Osteocyte (in vitro differentiated cells): ENCODE results near the gene N4BP3. TPM values are rescaled to one million over a fixed set of nuclear protein-coding genes. Genes with fewer than 3 reads are reported as not detected.
"Not testable (repeated sequence)": the region's sequence is repeated elsewhere in the genome, so short reads cannot be mapped to it uniquely, and the experiment has no call there.

Source experiments
- DNase-seq: peaks from one replicate; pipeline ENCODE4 v3.0.0; 2021; ENCODE audit warnings: mixed read lengths; ENCODE audit not compliant: unreplicated experiment; ENCODE audit errors: extremely low spot score
- H3K27ac Mint-ChIP-seq: one replicate; pipeline ENCODE4 v1.8.0; 2021; ENCODE audit warnings: mild to moderate bottlenecking, mixed read lengths; ENCODE audit not compliant: unreplicated experiment
- H3K27me3 Mint-ChIP-seq: one replicate; pipeline ENCODE4 v1.8.0; 2021; ENCODE audit warnings: mixed read lengths; ENCODE audit not compliant: unreplicated experiment
- H3K36me3 Mint-ChIP-seq: one replicate; pipeline ENCODE4 v1.8.0; 2021; ENCODE audit warnings: mixed read lengths; ENCODE audit not compliant: unreplicated experiment
- H3K4me1 Mint-ChIP-seq: one replicate; pipeline ENCODE4 v1.8.0; 2021; ENCODE audit warnings: mixed read lengths; ENCODE audit not compliant: unreplicated experiment
- H3K4me3 Mint-ChIP-seq: one replicate; pipeline ENCODE4 v1.8.0; 2021; ENCODE audit warnings: mild to moderate bottlenecking, moderate library complexity, mixed read lengths; ENCODE audit not compliant: unreplicated experiment
- H3K9me3 Mint-ChIP-seq: one replicate; pipeline ENCODE4 v1.8.0; 2021; ENCODE audit warnings: mixed read lengths; ENCODE audit not compliant: unreplicated experiment
- total RNA-seq: library from RNA; stranded (reverse); gene quantifications from 2 replicates; pipeline ENCODE4 v1.2.1, GENCODE V29; 2021
- TF ChIP-seq, protein P1 (sequence below): fragments of 200-600 bp; sonication (generic); IDR thresholded peaks from 2 replicates; pipeline ENCODE4 v1.5.0; 2021; ENCODE audit warnings: antibody characterized with exemption, mild to moderate bottlenecking, moderate library complexity

N4BP3 gene
- total RNA-seq, 1 donor from 2014 or later, result 0.64 TPM

DNA sequence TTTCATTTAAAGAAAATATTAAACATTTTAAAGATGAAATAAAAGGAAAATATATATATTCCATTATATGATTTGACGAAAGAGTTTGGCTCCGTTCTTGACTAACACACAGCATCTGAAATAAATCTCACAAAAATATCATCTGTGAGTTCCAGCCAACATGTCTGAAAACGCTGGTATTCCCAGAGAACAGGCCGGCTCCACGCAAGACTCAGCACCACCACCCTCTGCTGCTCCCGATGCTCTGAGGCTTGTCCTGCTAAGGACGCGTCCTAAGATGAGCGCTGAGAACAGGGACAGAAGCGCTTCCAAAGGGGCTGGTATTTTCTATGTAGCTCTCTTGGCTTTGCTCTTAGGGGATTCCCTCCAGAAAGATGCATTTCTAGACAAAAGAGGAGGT is 40.6 kb upstream of the N4BP3 start:
- H3K9me3 Mint-ChIP-seq, result no peaks in the 10 kb centered on the region
- H3K27me3 Mint-ChIP-seq, result peaks cover 20% of the 10 kb centered on the region
- no peak overlapping the region for H3K27ac Mint-ChIP-seq
- no peaks in the 10 kb centered on the region for H3K4me1 Mint-ChIP-seq
- no peak for DNase-seq
- no peaks in the 10 kb centered on the region for H3K36me3 Mint-ChIP-seq
- TF ChIP-seq, protein P1, sequence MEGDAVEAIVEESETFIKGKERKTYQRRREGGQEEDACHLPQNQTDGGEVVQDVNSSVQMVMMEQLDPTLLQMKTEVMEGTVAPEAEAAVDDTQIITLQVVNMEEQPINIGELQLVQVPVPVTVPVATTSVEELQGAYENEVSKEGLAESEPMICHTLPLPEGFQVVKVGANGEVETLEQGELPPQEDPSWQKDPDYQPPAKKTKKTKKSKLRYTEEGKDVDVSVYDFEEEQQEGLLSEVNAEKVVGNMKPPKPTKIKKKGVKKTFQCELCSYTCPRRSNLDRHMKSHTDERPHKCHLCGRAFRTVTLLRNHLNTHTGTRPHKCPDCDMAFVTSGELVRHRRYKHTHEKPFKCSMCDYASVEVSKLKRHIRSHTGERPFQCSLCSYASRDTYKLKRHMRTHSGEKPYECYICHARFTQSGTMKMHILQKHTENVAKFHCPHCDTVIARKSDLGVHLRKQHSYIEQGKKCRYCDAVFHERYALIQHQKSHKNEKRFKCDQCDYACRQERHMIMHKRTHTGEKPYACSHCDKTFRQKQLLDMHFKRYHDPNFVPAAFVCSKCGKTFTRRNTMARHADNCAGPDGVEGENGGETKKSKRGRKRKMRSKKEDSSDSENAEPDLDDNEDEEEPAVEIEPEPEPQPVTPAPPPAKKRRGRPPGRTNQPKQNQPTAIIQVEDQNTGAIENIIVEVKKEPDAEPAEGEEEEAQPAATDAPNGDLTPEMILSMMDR, result no peak
- no peak overlapping the region for H3K4me3 Mint-ChIP-seq

DNA sequence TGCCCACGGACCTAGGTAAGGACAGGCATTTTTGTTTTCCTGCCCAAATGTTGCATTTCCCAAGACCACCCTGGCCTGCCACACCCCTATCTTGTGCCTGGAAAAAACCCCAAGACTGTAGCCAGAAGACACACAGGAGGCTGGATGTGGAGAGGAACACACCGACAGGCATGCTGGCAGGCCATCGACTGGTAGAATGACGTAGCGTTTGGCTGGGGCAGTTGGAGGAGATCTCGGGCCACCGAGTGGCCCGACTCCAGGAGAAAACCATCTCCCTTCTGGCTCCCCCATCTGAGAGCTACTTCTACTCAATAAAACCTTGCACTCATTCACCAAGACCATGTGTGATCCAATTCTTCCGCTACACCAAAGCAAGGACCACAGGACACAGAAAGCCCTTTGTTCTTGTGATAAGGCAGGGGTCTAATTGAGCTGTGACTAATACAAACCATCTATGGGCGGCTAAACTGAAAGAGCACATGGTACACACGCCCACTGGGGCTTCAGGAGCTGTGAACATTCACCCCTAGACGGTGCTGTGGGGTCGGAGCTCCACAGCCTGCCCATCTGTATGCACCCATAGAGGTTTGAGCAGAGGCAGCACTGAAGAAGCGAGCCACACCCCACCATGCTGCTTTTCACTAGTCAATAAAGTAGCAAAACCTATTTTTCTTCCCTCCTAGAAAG is 38.9 kb upstream of the N4BP3 start:
- H3K9me3 Mint-ChIP-seq, result no peaks in the 10 kb centered on the region
- no peak overlapping the region for H3K4me3 Mint-ChIP-seq
- H3K27me3 Mint-ChIP-seq, result peaks cover 14% of the 10 kb centered on the region
- H3K27ac Mint-ChIP-seq, result no peak overlapping the region
- H3K36me3 Mint-ChIP-seq, result no peaks in the 10 kb centered on the region
- TF ChIP-seq, protein P1, result no peak
- no peak for DNase-seq
- H3K4me1 Mint-ChIP-seq, result no peaks in the 10 kb centered on the region

DNA sequence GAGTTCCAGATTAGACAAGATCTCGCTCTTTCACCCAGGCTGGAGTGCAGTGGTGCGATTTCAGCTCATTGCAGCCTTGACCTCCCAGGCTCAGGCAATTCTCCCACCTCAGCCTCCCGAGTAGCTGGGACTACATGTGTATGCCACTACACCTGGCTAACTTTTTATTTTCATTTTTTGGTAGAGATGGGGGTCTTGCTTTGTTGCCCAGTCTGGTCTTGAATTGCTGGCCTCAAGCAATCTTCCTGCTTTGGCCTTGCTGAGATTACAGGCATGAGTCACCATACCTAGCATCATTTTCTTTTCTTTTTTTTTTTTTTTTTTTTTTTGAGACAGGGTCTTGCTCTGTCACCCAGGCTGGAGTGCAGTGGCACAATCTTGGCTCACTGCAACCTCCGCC is 36.4 kb upstream of the N4BP3 start:
- not testable (repeated sequence) for DNase-seq, H3K27ac Mint-ChIP-seq, H3K9me3 Mint-ChIP-seq, H3K4me3 Mint-ChIP-seq, H3K36me3 Mint-ChIP-seq, H3K4me1 Mint-ChIP-seq
- peaks cover 21% of the 10 kb centered on the region for H3K27me3 Mint-ChIP-seq

DNA sequence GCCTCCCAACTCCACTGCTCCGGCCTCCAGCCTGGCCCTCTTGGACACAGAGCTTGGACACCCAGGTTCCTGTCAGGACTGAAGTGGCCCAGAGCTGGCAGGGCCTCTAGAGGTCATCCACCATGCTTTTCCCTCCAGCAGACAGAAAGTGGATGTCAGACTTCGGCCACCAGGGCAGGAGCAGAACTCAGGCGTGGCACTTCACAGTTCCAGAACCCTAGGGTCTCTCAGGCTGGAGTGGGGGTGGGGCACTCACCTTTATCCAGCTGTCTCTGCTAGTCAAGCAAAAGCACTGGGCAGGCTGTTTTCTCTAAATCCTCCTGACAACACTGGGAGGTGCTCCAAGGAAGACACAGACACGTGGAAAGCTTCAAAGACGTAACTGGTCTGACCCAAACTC is 35.6 kb upstream of the N4BP3 start:
- H3K9me3 Mint-ChIP-seq, result no peaks in the 10 kb centered on the region
- no peak for DNase-seq
- no peaks in the 10 kb centered on the region for H3K4me1 Mint-ChIP-seq
- H3K27ac Mint-ChIP-seq, result no peak overlapping the region
- peaks cover 22% of the 10 kb centered on the region for H3K27me3 Mint-ChIP-seq
- TF ChIP-seq, protein P1, result no peak
- H3K36me3 Mint-ChIP-seq, result no peaks in the 10 kb centered on the region
- no peak overlapping the region for H3K4me3 Mint-ChIP-seq

DNA sequence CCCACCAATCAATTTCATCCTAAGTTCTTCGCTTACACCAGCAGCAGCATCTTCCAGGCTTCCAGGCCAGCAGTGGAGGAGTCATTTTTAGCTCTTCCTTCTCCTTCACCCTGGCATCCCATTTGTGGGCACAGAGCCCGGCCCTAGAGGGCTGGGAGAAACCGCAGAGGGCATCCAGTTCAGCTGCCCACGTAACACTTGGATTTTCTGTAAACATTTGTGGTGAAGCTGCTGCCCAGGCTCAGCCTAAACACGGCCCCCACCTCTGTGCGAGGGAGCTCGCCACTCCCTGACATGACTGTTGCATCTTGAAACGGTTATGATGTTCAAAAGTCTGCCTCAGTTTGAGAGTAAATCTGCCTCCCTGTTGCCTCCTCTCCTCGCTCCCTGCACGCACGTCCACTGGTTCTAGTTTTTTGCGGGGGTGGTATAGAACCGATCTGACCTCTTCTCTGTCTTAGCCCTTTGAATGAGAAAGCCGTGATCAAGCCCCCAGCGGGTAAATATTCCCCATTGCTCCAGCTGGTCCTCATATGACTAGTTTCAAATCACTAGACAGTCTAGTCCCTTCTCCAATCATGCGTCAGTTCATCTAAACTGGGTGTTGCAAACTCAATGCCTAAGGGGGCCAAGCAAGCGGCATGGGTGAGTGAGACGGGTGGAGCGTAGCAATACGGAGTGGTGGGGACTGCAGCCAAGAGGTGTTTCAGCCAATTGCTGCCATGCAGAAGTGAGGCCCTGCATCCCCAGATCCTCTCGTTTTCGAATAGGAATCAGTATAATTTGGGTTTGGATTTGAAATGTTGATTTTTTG is 34.9 kb upstream of the N4BP3 start:
- TF ChIP-seq, protein P1, result no peak
- H3K9me3 Mint-ChIP-seq, result no peaks in the 10 kb centered on the region
- H3K27ac Mint-ChIP-seq, result no peak overlapping the region
- H3K27me3 Mint-ChIP-seq, result peaks cover 22% of the 10 kb centered on the region
- DNase-seq, result no peak
- no peak overlapping the region for H3K4me3 Mint-ChIP-seq
- no peaks in the 10 kb centered on the region for H3K4me1 Mint-ChIP-seq
- no peaks in the 10 kb centered on the region for H3K36me3 Mint-ChIP-seq
